ENCODE data around the gene AMDHD2.

Gene AMDHD2

GRCh38 chr16:2500918-2501750 is 19.0 kb upstream of the AMDHD2 start:
- Histone ChIP-seq H3K4me3 (ENCODE audit: severe bottlenecking) (no peak overlapping the region), H3K27me3 (ENCODE audit: insufficient read depth, poor library complexity, severe bottlenecking) (no peaks in the 10 kb centered on the region), H3K36me3 (ENCODE audit: low read depth) (0 out of 2 replicates have a peak, but pooled peaks cover 9% of the 10 kb centered on the region), H3K4me1 (ENCODE audit: insufficient read depth, poor library complexity, severe bottlenecking) (no peaks in the 10 kb centered on the region), H3K27ac (ENCODE audit: poor library complexity, severe bottlenecking) (no peak overlapping the region), H3K9me3 (ENCODE audit: severe bottlenecking) (no peaks in the 10 kb centered on the region)
- ATAC-seq (ENCODE audit: low read depth), result peak; percentile 79
- peak; percentile 45 for DNase-seq (ENCODE audit: low spot score)
- TF ChIP-seq CTCF (IDR thresholded peaks at IDR 0.05; ENCODE audit: poor library complexity, severe bottlenecking), result peak; percentile 83

DNA sequence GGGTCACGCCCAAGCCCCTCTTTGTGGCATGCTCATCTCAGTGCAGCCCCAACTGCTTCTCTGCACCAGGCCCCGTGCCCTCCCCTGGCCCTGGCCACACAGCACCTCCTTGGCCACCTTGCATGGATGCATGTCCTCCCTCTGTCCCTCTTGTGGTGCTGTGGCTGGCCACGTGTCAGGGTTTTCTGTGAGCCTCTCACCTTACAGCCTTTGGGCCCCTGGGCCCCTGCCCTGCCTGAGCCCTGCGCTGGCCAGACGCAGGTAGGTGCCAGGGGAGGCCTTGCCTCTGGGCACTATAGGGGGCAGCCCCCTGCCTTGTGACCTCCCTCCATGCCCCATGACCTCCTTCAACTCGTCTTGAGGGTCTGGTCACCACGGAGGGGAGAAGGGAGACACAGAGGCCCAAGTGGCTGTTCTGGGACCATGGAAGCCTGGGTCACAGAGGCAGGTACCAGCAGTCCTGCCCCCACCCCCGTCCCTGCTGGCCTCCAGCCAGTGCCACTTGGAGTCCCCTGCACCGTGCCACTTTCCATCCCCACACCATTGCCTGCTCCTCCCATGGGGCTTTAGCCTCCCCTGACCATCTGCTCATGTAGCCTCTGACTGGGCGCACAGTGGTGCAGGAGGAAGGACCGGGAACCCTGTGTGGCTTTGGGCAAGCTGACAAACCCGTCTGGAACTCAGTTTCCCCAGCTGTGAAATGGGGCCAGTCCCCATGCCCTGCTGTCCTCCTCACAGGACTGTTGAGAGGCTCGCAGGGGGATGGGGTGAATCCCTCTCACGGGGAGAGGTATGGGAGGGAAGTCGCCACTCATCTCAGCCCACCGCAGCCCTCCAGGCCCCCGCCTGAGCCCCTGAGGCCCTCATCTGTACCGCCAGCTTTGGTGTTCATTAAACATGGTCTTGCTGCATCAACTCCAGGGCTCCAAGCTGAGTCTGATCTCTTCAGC is 17.9 kb upstream of the AMDHD2 start:
- Histone ChIP-seq H3K4me3 (ENCODE audit: severe bottlenecking) (no peak overlapping the region), H3K27me3 (ENCODE audit: insufficient read depth, poor library complexity, severe bottlenecking) (no peaks in the 10 kb centered on the region), H3K36me3 (ENCODE audit: low read depth) (0 out of 2 replicates have a peak, but pooled peaks cover 4% of the 10 kb centered on the region), H3K9me3 (ENCODE audit: severe bottlenecking) (no peaks in the 10 kb centered on the region), H3K4me1 (ENCODE audit: insufficient read depth, poor library complexity, severe bottlenecking) (no peaks in the 10 kb centered on the region), H3K27ac (ENCODE audit: poor library complexity, severe bottlenecking) (no peak overlapping the region)
- no peak for TF ChIP-seq CTCF (IDR thresholded peaks at IDR 0.05; ENCODE audit: poor library complexity, severe bottlenecking)
- ATAC-seq (ENCODE audit: low read depth) (no peak), DNase-seq (ENCODE audit: low spot score) (peak; percentile 47)

GRCh38 chr16:2505695-2506094 is 14.5 kb upstream of the AMDHD2 start:
- H3K36me3 ChIP-seq (ENCODE audit: low read depth), result no peaks in the 10 kb centered on the region
- H3K4me3 ChIP-seq (ENCODE audit: severe bottlenecking), result no peak overlapping the region
- no peak for ATAC-seq (ENCODE audit: low read depth)
- no peaks in the 10 kb centered on the region for H3K27me3 ChIP-seq (ENCODE audit: insufficient read depth, poor library complexity, severe bottlenecking)
- no peak overlapping the region for H3K27ac ChIP-seq (ENCODE audit: poor library complexity, severe bottlenecking)
- H3K9me3 ChIP-seq (ENCODE audit: severe bottlenecking), result no peaks in the 10 kb centered on the region
- H3K4me1 ChIP-seq (ENCODE audit: insufficient read depth, poor library complexity, severe bottlenecking), result no peaks in the 10 kb centered on the region
- no peak for TF ChIP-seq CTCF (IDR thresholded peaks at IDR 0.05; ENCODE audit: poor library complexity, severe bottlenecking)
- DNase-seq (ENCODE audit: low spot score), result no peak

GRCh38 chr16:2507052-2507659 is 13.0 kb upstream of the AMDHD2 start:
- H3K27ac ChIP-seq (ENCODE audit: poor library complexity, severe bottlenecking), result no peak overlapping the region
- no peak; the same call in 2 of the 3 replicates for ATAC-seq (ENCODE audit: low read depth)
- no peaks in the 10 kb centered on the region for H3K9me3 ChIP-seq (ENCODE audit: severe bottlenecking)
- H3K4me3 ChIP-seq (ENCODE audit: severe bottlenecking), result no peak overlapping the region
- DNase-seq (ENCODE audit: low spot score), result no peak
- no peak for TF ChIP-seq CTCF (IDR thresholded peaks at IDR 0.05; ENCODE audit: poor library complexity, severe bottlenecking)
- no peaks in the 10 kb centered on the region for H3K27me3 ChIP-seq (ENCODE audit: insufficient read depth, poor library complexity, severe bottlenecking)
- no peaks in the 10 kb centered on the region for H3K36me3 ChIP-seq (ENCODE audit: low read depth)
- no peaks in the 10 kb centered on the region for H3K4me1 ChIP-seq (ENCODE audit: insufficient read depth, poor library complexity, severe bottlenecking)

All from RWPE2 (cell line).